Type B pancreatic cell (in vitro differentiated cells): ENCODE results near the gene NRP1. TPM values are rescaled to one million over a fixed set of nuclear protein-coding genes. Genes with fewer than 3 reads are reported as not detected.

Experiments used
- DNase-seq: peaks from one replicate; pipeline ENCODE4 v3.0.0; 2021; ENCODE audit warnings: mixed read lengths; ENCODE audit not compliant: unreplicated experiment; ENCODE audit errors: extremely low spot score
- H3K27ac Mint-ChIP-seq: 2 replicates; pipeline ENCODE4 v1.8.0; 2021; ENCODE audit warnings: mild to moderate bottlenecking, mixed read lengths
- H3K27me3 Mint-ChIP-seq: 2 replicates; pipeline ENCODE4 v1.8.0; 2021; ENCODE audit warnings: mixed read lengths
- H3K36me3 Mint-ChIP-seq: 2 replicates; pipeline ENCODE4 v1.8.0; 2021; ENCODE audit warnings: mixed read lengths
- H3K4me1 Mint-ChIP-seq: one replicate; pipeline ENCODE4 v1.8.0; 2021; ENCODE audit warnings: mixed read lengths; ENCODE audit not compliant: unreplicated experiment
- H3K4me3 Mint-ChIP-seq: 2 replicates; pipeline ENCODE4 v1.8.0; 2021; ENCODE audit warnings: mild to moderate bottlenecking, mixed read lengths
- H3K9me3 Mint-ChIP-seq: 2 replicates; pipeline ENCODE4 v1.8.0; 2021; ENCODE audit warnings: mixed read lengths
- total RNA-seq: library from RNA; stranded (reverse); gene quantifications from 2 replicates; pipeline ENCODE4 v1.2.1, GENCODE V29; 2021; ENCODE audit warnings: low replicate concordance
- TF ChIP-seq, protein P1 (sequence below): fragments of 200-600 bp; sonication (generic); conservative IDR thresholded peaks from 2 replicates; pipeline ENCODE4 v1.5.0; 2021; ENCODE audit warnings: antibody characterized with exemption, mild to moderate bottlenecking

Gene NRP1
- total RNA-seq, 1 donor from 2014 or later, result 70.7 TPM

DNA sequence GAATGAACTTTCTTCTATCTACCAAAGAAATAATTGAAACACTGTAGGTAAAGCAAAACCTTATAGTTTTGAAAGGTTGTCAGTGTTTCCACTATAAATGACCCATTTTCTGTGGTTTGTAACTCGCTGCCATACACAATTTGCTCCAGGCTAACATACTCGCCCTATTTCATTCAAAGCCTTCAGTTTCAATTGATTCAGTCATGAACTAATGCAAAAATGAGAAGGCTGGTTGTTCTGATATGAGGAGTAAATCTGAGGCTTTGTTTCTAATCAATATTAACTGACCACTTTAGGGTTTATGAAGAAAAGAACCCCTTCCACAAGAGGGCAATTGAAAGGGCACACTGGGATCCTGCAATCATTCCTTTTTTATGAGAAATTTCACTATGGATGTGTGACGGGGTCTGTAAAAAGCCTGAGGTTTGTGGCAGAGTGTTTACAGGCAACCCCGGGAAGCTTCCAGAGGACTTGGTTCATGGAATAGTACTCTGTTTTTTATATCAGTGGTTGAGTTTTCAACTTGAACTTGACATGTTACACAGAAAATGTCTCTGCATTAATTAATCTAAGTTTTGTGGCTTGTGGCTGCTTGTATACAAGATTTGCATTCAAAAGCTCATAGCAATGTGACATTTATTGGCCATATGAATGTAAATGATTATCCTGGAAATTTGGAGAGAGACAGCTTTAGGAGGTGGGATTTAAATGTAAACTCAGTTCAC, 133.2 kb downstream of the NRP1 start:
- TF ChIP-seq, protein P1, sequence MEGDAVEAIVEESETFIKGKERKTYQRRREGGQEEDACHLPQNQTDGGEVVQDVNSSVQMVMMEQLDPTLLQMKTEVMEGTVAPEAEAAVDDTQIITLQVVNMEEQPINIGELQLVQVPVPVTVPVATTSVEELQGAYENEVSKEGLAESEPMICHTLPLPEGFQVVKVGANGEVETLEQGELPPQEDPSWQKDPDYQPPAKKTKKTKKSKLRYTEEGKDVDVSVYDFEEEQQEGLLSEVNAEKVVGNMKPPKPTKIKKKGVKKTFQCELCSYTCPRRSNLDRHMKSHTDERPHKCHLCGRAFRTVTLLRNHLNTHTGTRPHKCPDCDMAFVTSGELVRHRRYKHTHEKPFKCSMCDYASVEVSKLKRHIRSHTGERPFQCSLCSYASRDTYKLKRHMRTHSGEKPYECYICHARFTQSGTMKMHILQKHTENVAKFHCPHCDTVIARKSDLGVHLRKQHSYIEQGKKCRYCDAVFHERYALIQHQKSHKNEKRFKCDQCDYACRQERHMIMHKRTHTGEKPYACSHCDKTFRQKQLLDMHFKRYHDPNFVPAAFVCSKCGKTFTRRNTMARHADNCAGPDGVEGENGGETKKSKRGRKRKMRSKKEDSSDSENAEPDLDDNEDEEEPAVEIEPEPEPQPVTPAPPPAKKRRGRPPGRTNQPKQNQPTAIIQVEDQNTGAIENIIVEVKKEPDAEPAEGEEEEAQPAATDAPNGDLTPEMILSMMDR, result no peak
- H3K4me1 Mint-ChIP-seq, result peaks cover 23% of the 10 kb centered on the region
- no peak for DNase-seq
- H3K4me3 Mint-ChIP-seq, result no peak overlapping the region
- H3K9me3 Mint-ChIP-seq, result no peaks in the 10 kb centered on the region
- H3K27me3 Mint-ChIP-seq, result no peaks in the 10 kb centered on the region
- H3K27ac Mint-ChIP-seq, result no peak overlapping the region
- H3K36me3 Mint-ChIP-seq, result peaks cover 49% of the 10 kb centered on the region

DNA sequence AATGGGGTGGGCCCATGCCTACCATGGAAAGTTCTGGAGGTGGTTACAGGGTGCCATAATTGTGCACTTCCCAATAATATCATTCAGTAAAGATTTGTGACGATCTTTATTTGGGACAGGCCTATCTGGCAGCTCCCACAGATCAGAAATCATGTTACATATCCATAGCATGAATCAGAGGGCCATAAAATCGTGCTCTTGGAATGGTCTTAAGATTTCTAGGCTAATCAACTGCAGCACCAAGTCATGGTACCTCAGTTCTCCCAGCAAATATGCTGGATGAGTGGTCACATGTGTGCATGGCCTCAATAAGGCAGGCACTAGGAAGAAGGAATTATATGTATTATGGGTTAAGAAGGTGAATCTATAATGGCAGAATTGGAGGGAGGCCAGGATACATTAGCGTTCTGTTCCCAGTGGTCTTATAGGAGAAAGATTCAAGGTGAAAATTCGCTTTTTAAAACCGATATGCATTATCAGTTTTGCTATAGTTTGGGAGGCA, 134.7 kb downstream of the NRP1 start:
- no peaks in the 10 kb centered on the region for H3K27me3 Mint-ChIP-seq
- peaks cover 35% of the 10 kb centered on the region for H3K36me3 Mint-ChIP-seq
- H3K4me3 Mint-ChIP-seq, result no peak overlapping the region
- no peak overlapping the region for H3K27ac Mint-ChIP-seq
- H3K4me1 Mint-ChIP-seq, result peaks cover 34% of the 10 kb centered on the region
- TF ChIP-seq, protein P1, result no peak
- H3K9me3 Mint-ChIP-seq, result no peaks in the 10 kb centered on the region
- no peak for DNase-seq

DNA sequence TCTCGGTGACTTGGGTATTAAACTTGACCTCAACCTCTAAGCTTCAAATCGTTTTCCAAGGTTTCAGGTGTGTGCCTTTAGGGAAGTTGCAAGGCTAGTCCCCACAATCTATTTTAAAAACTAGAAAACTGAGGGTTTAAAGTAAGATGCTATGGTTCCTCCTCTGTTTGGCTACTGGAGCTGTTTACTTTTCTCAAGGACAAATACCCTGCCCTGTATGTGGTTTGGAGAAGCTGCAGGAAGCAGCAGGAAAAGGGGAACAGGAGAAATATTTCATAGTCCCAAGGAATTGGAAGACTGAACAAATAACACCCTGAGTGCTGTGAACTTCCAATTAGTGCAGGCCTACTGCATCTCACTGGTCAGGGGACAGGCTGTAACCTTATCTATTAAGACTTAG, 135.9 kb downstream of the NRP1 start:
- H3K27ac Mint-ChIP-seq, result no peak overlapping the region
- H3K4me3 Mint-ChIP-seq, result no peak overlapping the region
- H3K27me3 Mint-ChIP-seq, result no peaks in the 10 kb centered on the region
- peaks cover 28% of the 10 kb centered on the region for H3K36me3 Mint-ChIP-seq
- H3K9me3 Mint-ChIP-seq, result no peaks in the 10 kb centered on the region
- TF ChIP-seq, protein P1, result no peak
- DNase-seq, result no peak
- H3K4me1 Mint-ChIP-seq, result peaks cover 41% of the 10 kb centered on the region

DNA sequence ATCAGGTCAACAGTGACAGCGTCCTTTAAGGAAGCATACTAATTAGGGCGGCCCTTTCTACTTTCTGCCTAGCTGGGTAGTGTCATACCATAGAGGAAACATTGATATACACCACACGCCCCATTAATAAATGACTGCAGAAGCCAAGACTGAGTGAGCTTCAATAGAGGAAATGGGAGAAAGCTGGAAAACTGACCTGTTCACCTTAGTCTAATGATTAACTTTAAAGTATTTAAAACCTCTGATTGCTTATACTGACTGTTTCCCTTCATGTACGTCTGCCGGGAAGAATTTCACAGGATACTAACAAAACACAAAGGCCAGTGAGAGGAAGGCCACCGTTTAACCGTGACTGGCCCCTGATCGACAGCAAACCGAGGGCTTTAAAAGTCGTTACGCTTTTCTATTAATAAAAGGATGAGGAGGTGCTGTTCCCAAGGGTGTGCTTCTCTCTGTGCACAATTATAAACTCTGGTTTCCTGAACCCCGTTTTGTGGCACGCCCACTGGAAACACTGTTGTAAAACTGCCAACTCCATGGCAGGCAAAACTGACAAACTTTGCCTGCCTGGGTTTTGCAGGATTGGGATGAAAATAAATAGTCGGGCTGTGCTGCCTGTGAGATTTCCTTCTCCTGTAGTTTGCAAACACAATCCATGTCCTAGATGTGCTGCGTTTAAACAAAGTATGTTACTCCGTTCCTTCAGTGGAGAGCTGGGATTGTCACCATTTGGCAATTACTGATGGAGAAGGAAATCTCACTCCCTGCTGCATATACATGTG, 137.6 kb downstream of the NRP1 start:
- Mint-ChIP-seq H3K27ac (peak overlapping the region; percentile 66), H3K27me3 (no peaks in the 10 kb centered on the region), H3K4me1 (peaks cover 50% of the 10 kb centered on the region), H3K4me3 (peak overlapping the region; percentile 61), H3K9me3 (no peaks in the 10 kb centered on the region), H3K36me3 (peaks cover 23% of the 10 kb centered on the region)
- TF ChIP-seq, protein P1, result no peak
- DNase-seq, result no peak

DNA sequence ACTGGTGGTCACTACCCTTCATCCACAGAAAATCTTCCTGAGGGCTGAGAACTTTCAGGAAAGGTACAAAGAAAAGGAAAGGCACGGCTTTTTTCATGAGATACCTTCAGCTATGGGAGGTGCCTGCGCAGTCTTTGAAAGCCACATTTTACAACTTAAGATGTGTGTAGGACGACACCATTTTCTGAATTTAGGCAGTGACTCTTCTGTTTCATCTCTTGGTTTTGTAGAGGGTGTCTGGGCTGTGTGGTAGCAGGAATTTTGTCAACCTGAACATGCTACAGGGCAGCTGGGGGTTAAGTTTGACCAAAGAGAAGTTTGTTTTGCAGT, 138.1 kb downstream of the NRP1 start:
- Mint-ChIP-seq H3K27ac (peak overlapping the region; percentile 66), H3K27me3 (no peaks in the 10 kb centered on the region)

More for the DNA sequence above, 138.1 kb downstream of the NRP1 start:
- H3K4me1 Mint-ChIP-seq, result peaks cover 46% of the 10 kb centered on the region
- TF ChIP-seq, protein P1, result no peak
- no peak for DNase-seq
- peaks cover 20% of the 10 kb centered on the region for H3K36me3 Mint-ChIP-seq
- no peaks in the 10 kb centered on the region for H3K9me3 Mint-ChIP-seq
- peak overlapping the region; percentile 61 for H3K4me3 Mint-ChIP-seq
